Hair follicular keratinocyte (primary cell): ENCODE data around the gene PLAC9. TPM values are rescaled to one million over a fixed set of nuclear protein-coding genes. Genes with fewer than 3 reads are reported as not detected.

Source experiments
- total RNA-seq: library from RNA; depleted of rRNA; stranded (reverse); fragments of >200 nt; gene quantifications from 2 replicates; pipeline ENCODE4 v1.2.3, GENCODE V29; 2015

PLAC9 gene, protein sequence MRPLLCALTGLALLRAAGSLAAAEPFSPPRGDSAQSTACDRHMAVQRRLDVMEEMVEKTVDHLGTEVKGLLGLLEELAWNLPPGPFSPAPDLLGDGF
- not detected in 2 replicates for total RNA-seq

GRCh38 chr10:80132299-80133139 is at the start of gene PLAC9:
Gene PLAC9 (plus strand): TSS chr10:80132730. CDS start chr10:80132763, 33 bp downstream.

Other genes with a start within 250 kb of the PLAC9 start
- gene SFTPD, start 183.6 kb upstream of the PLAC9 start, total RNA-seq: 0.08 TPM in 1 of 2 replicates, not detected in the other
- gene TMEM254, start 54.1 kb upstream of the PLAC9 start, total RNA-seq: 12.9 and 31.2 TPM in 2 replicates
- gene ANXA11, start 72.8 kb downstream of the PLAC9 start, total RNA-seq: 78.6 and 81.7 TPM in 2 replicates
- gene MAT1A, start 156.9 kb downstream of the PLAC9 start, total RNA-seq: not detected in 2 replicates
- gene DYDC1, start 224.0 kb downstream of the PLAC9 start, total RNA-seq: not detected in 2 replicates
- 0.08 TPM in 1 of 2 replicates, not detected in the other for gene DYDC2, start 224.1 kb downstream of the PLAC9 start, total RNA-seq